ENCODE data around the gene SORD.

Gene SORD

GRCh38 chr15:45116482-45117307 lies 93.7 kb downstream of the SORD start:
- no peak for DNase-seq (ENCODE audit: low read depth in 3 of 3)

DNA sequence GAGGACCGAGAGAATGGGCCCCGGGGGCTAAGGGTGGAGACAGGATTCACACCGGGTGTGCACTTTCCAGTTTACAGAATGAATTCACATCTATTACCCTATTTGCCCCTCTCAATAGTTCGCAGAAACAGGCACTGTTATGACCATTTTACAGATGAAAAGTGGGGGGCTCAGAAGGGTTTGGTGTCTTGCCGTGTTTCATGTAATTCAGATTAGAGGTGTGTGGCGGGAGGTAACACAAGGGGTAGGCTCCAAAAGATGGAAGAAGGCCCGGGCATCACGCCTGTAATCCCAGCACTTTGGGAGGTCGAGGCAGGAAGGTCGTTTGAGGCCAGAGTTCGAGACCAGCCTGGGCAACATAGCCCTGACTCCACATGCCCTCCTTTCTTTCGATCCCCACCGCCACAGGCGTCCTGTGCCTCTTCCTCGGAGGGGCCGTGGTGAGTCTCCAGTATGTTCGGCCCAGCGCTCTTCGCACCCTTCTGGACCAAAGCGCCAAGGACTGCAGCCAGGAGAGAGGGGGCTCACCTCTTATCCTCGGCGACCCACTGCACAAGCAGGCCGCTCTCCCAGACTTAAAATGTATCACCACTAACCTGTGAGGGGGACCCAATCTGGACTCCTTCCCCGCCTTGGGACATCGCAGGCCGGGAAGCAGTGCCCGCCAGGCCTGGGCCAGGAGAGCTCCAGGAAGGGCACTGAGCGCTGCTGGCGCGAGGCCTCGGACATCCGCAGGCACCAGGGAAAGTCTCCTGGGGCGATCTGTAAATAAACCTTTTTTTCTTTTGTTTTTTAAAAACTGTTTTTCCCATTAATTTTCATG lies 94.5 kb downstream of the SORD start:
- DNase-seq (ENCODE audit: low read depth in 3 of 3) = no peak

DNA sequence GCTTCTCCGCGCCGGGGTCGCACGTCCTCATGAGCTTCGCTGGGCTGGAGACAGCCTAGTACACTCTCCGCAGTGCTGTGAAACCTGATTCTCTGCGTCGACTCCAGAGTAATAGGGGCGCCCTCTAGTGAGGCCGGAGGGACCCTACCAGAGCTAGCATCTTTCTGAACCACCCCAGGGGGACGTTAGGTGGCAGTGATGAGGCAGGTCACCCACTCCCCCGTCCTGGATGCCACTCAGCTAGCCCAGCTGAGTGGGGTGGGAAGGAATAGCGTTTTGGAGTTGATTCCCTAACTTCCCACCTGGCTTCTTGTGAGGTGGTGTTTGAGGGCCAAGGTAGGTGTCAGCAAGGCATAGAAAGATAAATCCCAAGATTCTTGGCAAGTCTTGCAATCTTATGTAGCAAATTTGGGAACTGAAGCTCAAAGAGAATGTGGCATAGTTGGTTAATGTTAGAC lies 95.2 kb downstream of the SORD start:
- DNase-seq (ENCODE audit: low read depth in 3 of 3) = peak; percentile 64 to 83 (median 79)

GRCh38 chr15:45118996-45119395 lies 96.0 kb downstream of the SORD start:
- no peak for DNase-seq (ENCODE audit: low read depth in 3 of 3)

- DNase-seq (ENCODE audit: low read depth in 3 of 3) = no peak
Observed at GRCh38 chr15:45120081-45120972, 97.3 kb downstream of the SORD start.

- DNase-seq (ENCODE audit: low read depth in 3 of 3) = no peak
Observed at GRCh38 chr15:45121020-45121419, 98.0 kb downstream of the SORD start.

GRCh38 chr15:45121706-45122417 lies 98.9 kb downstream of the SORD start:
- DNase-seq (ENCODE audit: low read depth in 3 of 3) = no peak

DNA sequence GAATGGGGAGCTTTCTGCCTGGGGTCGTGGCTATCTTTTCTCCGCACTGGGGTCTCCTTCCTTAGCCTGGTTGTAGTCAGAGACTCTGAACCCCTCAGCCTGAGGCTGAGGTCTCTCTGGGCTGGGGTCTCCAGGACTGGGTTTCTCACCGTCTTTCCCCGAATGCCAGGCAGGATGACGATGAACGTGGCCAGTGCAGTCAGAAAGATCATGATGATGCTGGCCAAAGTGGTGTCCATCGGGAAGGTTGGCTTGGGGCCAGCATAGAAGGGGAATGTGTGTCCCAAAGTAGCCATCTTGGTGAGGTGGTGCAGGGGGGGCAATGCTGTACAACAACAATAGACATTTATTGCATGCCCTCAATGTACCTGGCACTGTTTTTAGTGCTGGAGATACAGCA lies 99.7 kb downstream of the SORD start:
- no peak for DNase-seq (ENCODE audit: low read depth in 3 of 3)

- DNase-seq (ENCODE audit: low read depth in 3 of 3) = no peak
Observed at GRCh38 chr15:45123397-45123796, 100.4 kb downstream of the SORD start.

DNA sequence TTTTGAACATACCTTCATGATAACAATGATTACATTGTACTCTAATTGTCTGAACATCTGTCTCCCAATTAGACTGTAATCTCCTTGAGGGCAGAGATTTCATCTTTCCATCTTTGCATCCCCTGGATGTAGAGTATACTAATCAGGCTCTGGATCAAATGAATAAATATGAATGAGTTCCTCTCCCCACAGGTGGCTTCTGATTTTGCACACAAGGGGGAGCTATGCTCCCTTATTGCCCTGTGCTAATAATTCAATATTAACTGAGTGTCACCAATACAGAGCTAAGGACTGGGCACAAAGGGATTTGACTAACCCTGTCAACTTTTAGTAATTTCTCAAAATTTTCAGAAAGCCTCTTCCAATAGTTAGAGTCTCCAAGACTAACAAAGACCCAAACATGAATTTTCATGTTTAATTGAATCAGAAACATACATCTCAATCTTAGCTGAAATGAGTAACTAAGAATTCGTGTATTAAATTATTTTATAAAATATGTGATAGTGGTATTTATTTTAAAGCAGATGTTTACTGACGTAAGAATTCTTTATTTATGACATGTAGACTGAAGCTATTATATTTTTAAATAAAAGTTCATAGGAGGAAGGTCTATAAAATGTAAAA lies 103.7 kb downstream of the SORD start:
- no peak for DNase-seq (ENCODE audit: low read depth in 3 of 3)
